ENCODE data around the gene LAIR1. TPM values are rescaled to one million over a fixed set of nuclear protein-coding genes. Genes with fewer than 3 reads are reported as not detected.
"Not testable (repeated sequence)": the region's sequence is repeated elsewhere in the genome, so short reads cannot be mapped to it uniquely, and the experiment has no call there.

The LAIR1 gene
- total RNA-seq, 1 donor: 40.7 TPM

- Histone ChIP-seq H3K4me1 (ENCODE audit: insufficient read depth, low read length) (peaks cover 77% of the 10 kb centered on the region), H3K4me3 (ENCODE audit: low read length) (no peak overlapping the region), H3K9me3 (ENCODE audit: low read depth, low read length) (no peaks in the 10 kb centered on the region), H3K27me3 (ENCODE audit: insufficient read depth, low read length) (no peaks in the 10 kb centered on the region)
Observed at GRCh38 chr19:54366811-54367210, 2.1 kb upstream of the LAIR1 start.

GRCh38 chr19:54365798-54366197, 1.1 kb upstream of the LAIR1 start:
- not testable (repeated sequence) for H3K9me3 ChIP-seq (ENCODE audit: low read depth, low read length); H3K4me3 ChIP-seq (ENCODE audit: low read length); H3K27me3 ChIP-seq (ENCODE audit: insufficient read depth, low read length)
- peaks cover 75% of the 10 kb centered on the region for H3K4me1 ChIP-seq (ENCODE audit: insufficient read depth, low read length)

GRCh38 chr19:54361680-54362422, 2.9 kb downstream of the LAIR1 start:
- not testable (repeated sequence) for H3K9me3 ChIP-seq (ENCODE audit: low read depth, low read length); H3K27me3 ChIP-seq (ENCODE audit: insufficient read depth, low read length)
- Histone ChIP-seq H3K4me3 (ENCODE audit: low read length) (peak overlapping the region; percentile 70), H3K4me1 (ENCODE audit: insufficient read depth, low read length) (peaks cover 61% of the 10 kb centered on the region)

GRCh38 chr19:54359149-54359820, 5.4 kb downstream of the LAIR1 start:
- H3K4me1 ChIP-seq (ENCODE audit: insufficient read depth, low read length): peaks cover 36% of the 10 kb centered on the region
- H3K9me3 ChIP-seq (ENCODE audit: low read depth, low read length); H3K4me3 ChIP-seq (ENCODE audit: low read length); H3K27me3 ChIP-seq (ENCODE audit: insufficient read depth, low read length): not testable (repeated sequence)

GRCh38 chr19:54357381-54357780, 7.3 kb downstream of the LAIR1 start:
- Histone ChIP-seq H3K4me1 (ENCODE audit: insufficient read depth, low read length) (peaks cover 33% of the 10 kb centered on the region), H3K27me3 (ENCODE audit: insufficient read depth, low read length) (no peaks in the 10 kb centered on the region), H3K4me3 (ENCODE audit: low read length) (no peak overlapping the region), H3K9me3 (ENCODE audit: low read depth, low read length) (no peaks in the 10 kb centered on the region)

GRCh38 chr19:54356444-54357056, 8.2 kb downstream of the LAIR1 start:
- Histone ChIP-seq H3K4me1 (ENCODE audit: insufficient read depth, low read length) (peaks cover 37% of the 10 kb centered on the region), H3K27me3 (ENCODE audit: insufficient read depth, low read length) (no peaks in the 10 kb centered on the region), H3K4me3 (ENCODE audit: low read length) (no peak overlapping the region), H3K9me3 (ENCODE audit: low read depth, low read length) (no peaks in the 10 kb centered on the region)

GRCh38 chr19:54355675-54356074, 9.1 kb downstream of the LAIR1 start:
- H3K4me1 ChIP-seq (ENCODE audit: insufficient read depth, low read length): peaks cover 37% of the 10 kb centered on the region
- H3K9me3 ChIP-seq (ENCODE audit: low read depth, low read length): no peaks in the 10 kb centered on the region

GRCh38 chr19:54354761-54355160, 10.0 kb downstream of the LAIR1 start:
- H3K27me3 ChIP-seq (ENCODE audit: insufficient read depth, low read length): no peaks in the 10 kb centered on the region
- peaks cover 31% of the 10 kb centered on the region for H3K4me1 ChIP-seq (ENCODE audit: insufficient read depth, low read length)
- H3K4me3 ChIP-seq (ENCODE audit: low read length): no peak overlapping the region
- H3K9me3 ChIP-seq (ENCODE audit: low read depth, low read length): no peaks in the 10 kb centered on the region

More at GRCh38 chr19:54355675-54356074, 9.1 kb downstream of the LAIR1 start:
- Histone ChIP-seq H3K27me3 (ENCODE audit: insufficient read depth, low read length) (no peaks in the 10 kb centered on the region), H3K4me3 (ENCODE audit: low read length) (no peak overlapping the region)

GRCh38 chr19:54352546-54352945, 12.2 kb downstream of the LAIR1 start:
- no peak overlapping the region for H3K4me3 ChIP-seq (ENCODE audit: low read length)
- no peaks in the 10 kb centered on the region for H3K27me3 ChIP-seq (ENCODE audit: insufficient read depth, low read length)
- H3K4me1 ChIP-seq (ENCODE audit: insufficient read depth, low read length): peaks cover 41% of the 10 kb centered on the region
- H3K9me3 ChIP-seq (ENCODE audit: low read depth, low read length): no peaks in the 10 kb centered on the region

- peaks cover 45% of the 10 kb centered on the region for H3K4me1 ChIP-seq (ENCODE audit: insufficient read depth, low read length)
- H3K9me3 ChIP-seq (ENCODE audit: low read depth, low read length): no peaks in the 10 kb centered on the region
- no peak overlapping the region for H3K4me3 ChIP-seq (ENCODE audit: low read length)
- no peaks in the 10 kb centered on the region for H3K27me3 ChIP-seq (ENCODE audit: insufficient read depth, low read length)
Observed at GRCh38 chr19:54352041-54352440, 12.7 kb downstream of the LAIR1 start.

GRCh38 chr19:54351474-54351873, 13.3 kb downstream of the LAIR1 start:
- Histone ChIP-seq H3K9me3 (ENCODE audit: low read depth, low read length) (no peaks in the 10 kb centered on the region), H3K4me1 (ENCODE audit: insufficient read depth, low read length) (peaks cover 50% of the 10 kb centered on the region), H3K4me3 (ENCODE audit: low read length) (no peak overlapping the region), H3K27me3 (ENCODE audit: insufficient read depth, low read length) (no peaks in the 10 kb centered on the region)

GRCh38 chr19:54345938-54346386, 18.8 kb downstream of the LAIR1 start:
- no peaks in the 10 kb centered on the region for H3K9me3 ChIP-seq (ENCODE audit: low read depth, low read length)
- peaks cover 63% of the 10 kb centered on the region for H3K4me1 ChIP-seq (ENCODE audit: insufficient read depth, low read length)
- H3K27me3 ChIP-seq (ENCODE audit: insufficient read depth, low read length): no peaks in the 10 kb centered on the region
- no peak overlapping the region for H3K4me3 ChIP-seq (ENCODE audit: low read length)

GRCh38 chr19:54343868-54344267, 20.9 kb downstream of the LAIR1 start:
- Histone ChIP-seq H3K4me3 (ENCODE audit: low read length) (no peak overlapping the region), H3K4me1 (ENCODE audit: insufficient read depth, low read length) (peaks cover 75% of the 10 kb centered on the region), H3K9me3 (ENCODE audit: low read depth, low read length) (no peaks in the 10 kb centered on the region)

GRCh38 chr19:54341295-54341694, 23.4 kb downstream of the LAIR1 start:
- H3K4me1 ChIP-seq (ENCODE audit: insufficient read depth, low read length): peaks cover 57% of the 10 kb centered on the region
- H3K27me3 ChIP-seq (ENCODE audit: insufficient read depth, low read length): no peaks in the 10 kb centered on the region
- no peak overlapping the region for H3K4me3 ChIP-seq (ENCODE audit: low read length)
- no peaks in the 10 kb centered on the region for H3K9me3 ChIP-seq (ENCODE audit: low read depth, low read length)

More at GRCh38 chr19:54343868-54344267, 20.9 kb downstream of the LAIR1 start:
- H3K27me3 ChIP-seq (ENCODE audit: insufficient read depth, low read length): no peaks in the 10 kb centered on the region

GRCh38 chr19:54339646-54340358, 24.9 kb downstream of the LAIR1 start:
- Histone ChIP-seq H3K9me3 (ENCODE audit: low read depth, low read length) (no peaks in the 10 kb centered on the region), H3K4me3 (ENCODE audit: low read length) (no peak overlapping the region), H3K27me3 (ENCODE audit: insufficient read depth, low read length) (no peaks in the 10 kb centered on the region), H3K4me1 (ENCODE audit: insufficient read depth, low read length) (peaks cover 45% of the 10 kb centered on the region)

Data from mononuclear cell (primary cell).